HT1080 (cell line): ENCODE results near the gene HSPA12B. TPM values are rescaled to one million over a fixed set of nuclear protein-coding genes. Genes with fewer than 3 reads are reported as not detected.
A peak's percentile ranks its signal among the peaks of the same experiment; 100 is the strongest.

Source experiments
- DNase-seq: peaks from one replicate; pipeline ENCODE4 v3.0.0-alpha.2; 2015; ENCODE audit warnings: low read depth
- total RNA-seq: library from RNA; depleted of rRNA; stranded (reverse); fragments of >200 nt; shearing (Covaris generic); gene quantifications from 2 replicates; pipeline ENCODE4 v1.2.3, GENCODE V29; 2014

HSPA12B gene
- total RNA-seq, 1 experiment from 2014 or later = not detected

DNA sequence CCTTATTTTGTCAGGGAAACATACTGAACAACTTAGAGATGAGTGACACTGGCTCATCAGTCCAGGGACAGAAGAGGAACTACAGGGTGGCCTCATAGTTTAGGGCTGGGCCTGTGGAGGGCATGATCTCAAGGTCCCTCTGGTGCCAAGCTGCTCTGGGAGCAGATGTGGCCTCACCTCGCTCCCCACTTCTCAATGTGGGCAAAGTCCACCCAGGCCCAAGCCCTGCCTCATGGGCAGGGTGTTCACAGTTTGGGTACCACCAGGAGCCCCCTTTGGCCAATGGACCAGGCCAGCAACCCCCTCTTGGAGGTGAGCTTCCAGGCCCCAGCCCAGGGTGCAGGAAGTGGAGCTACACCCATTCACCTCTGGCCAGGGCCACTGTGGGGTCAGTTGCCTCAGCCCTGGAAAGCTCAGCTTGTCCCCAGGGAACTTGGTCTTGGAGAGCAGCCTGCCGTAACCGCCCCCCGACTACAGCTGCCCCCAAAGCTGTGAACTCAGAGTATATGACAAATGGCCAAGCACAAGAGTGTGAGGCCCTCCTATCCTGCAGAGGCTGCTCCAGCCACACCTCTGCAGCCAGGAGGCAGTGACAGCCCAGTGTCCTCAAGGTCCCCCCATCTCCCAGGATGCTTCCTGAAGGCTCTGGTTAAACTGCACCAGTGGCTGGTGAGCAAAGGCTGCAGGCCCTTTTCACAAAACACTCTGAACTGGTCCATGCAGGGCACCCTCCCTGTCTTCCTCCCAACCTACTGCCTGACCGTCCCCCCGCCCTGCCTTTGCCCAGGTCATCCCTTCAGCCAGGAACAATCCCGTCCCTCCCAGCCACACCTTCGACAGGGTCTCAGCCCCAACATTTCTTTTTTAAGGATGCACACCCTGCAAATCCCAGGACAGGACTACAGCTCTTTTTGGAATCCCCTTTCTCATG lies 31.5 kb downstream of the HSPA12B start:
- DNase-seq = no peak

DNA sequence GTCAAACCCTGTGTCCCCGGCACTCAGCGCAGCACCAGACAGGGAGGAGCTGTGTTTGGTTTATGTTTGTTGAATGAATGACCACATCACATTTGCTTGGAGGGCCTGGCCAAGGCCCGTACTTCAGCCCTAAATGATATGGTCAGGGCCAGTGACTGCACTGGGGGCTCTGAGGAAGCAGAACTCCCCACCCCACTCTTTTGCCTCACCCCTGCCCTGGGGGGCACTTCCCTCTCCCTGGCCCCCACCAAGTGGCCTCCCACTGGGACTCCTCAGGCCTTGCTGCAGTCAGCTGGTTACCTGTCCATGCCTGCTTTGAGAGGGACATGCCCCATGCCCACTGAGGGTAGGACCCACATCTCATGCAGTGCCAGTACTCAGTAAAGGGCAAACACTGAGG lies 32.2 kb downstream of the HSPA12B start:
- DNase-seq = no peak

DNA sequence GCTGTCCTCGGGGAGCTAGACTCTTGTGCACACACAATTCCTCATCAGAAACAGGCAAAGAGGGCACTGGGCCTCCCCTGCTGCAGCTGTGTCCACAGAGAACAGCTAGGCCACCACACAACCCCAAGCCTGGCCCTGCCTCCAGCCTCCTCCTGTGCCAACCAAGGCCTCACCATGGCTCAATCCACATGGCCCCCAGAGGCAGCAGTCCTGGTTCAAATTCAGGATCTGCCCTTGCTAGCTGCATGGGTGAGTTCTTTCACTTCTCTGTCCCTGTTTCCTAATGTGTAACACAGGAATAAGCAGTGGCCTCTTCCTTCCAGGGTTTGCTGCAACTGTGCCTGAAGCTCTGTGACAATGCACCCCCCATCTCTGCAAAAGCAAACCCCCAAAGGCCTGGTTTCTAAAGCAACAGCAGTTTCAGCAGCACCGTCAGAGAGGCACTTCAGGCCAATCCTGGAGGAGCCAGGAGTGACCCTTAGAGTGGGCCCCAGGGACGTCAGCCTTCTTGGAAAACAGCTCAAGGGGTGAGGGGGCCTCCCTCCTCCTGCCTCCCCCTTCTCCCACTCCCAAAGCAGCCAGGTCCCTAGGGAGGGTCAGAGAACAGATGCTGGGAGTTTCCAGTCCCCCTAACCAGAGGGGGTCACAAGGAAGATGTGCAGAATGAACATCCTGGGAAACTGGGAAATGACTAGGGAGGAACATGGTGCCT lies 32.8 kb downstream of the HSPA12B start:
- DNase-seq = no peak

- no peak for DNase-seq
These were observed 34.1 kb downstream of the HSPA12B start for GRCh38 chr20:3766422-3767109.

DNA sequence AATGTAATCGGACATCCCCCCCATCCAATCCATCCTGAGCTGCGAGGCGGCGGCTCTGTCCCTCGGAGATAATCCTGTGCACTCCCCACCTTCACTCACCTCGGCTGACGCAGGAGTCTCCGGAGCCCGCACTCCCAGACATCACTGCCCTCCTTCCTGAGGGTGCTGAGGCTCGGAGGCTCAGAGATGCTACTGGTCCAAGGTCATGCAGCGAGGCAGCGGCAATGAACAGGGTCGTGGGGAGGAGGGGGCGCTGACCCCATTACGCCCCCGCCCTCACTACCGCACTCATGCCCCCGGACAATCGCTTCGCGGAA lies 34.6 kb downstream of the HSPA12B start:
- DNase-seq = no peak

GRCh38 chr20:3767427-3768341 lies 35.2 kb downstream of the HSPA12B start, which contains the start of gene ADISSP:
Gene ADISSP, minus strand, starts transcription at chr20:3767753. Its CDS starts 7,653 bp downstream, at chr20:3760100.
- DNase-seq = peak; percentile 98

- DNase-seq = peak; percentile 85
These were observed 36.1 kb downstream of the HSPA12B start for GRCh38 chr20:3768342-3769130.

DNA sequence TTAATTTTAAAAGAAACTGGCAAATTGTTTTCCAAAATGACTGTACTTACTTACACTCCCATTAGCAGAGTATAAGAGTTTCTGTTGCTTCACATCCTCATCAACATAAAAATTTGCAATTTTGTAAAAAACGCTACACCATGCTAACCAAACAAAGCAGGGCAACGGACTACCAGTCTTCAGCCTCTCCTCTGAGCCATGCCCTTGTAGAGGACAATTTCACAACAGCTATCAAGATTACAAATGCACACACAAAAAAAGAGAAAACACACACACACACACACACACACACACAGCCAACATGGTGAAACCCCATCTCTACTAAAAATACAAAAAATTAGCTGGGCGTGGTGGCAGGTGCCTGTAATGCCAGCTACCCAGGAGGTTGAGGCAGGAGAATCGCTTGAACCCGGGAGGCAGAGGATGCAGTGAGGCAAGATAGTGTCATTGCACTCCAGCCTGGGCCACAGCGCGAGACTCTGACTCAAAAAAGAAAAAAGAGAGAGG lies 39.1 kb downstream of the HSPA12B start:
- no peak for DNase-seq

GRCh38 chr20:3775457-3776108 lies 43.1 kb downstream of the HSPA12B start:
- no peak for DNase-seq

DNA sequence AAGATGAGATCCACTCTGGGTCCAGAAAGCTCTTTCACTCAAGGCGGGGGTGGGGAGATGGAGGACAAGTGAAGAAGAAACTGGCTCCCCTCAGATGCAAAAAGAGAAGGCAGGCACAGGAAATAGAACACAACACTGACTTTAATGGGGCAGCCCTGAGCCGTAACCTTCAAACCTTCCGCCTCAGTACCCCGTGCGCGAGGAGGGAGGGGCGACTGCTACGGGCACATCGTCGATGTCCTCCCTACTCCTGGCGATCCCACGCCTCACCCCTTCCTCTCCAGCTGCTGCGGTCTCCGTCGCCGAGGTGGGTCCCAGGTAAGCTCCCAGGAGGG lies 44.9 kb downstream of the HSPA12B start:
- no peak for DNase-seq

- DNase-seq = no peak
These were observed 45.5 kb downstream of the HSPA12B start for GRCh38 chr20:3777716-3778629.

- no peak for DNase-seq
These were observed 46.5 kb downstream of the HSPA12B start for GRCh38 chr20:3778976-3779375.

- peak; percentile 96 for DNase-seq
These were observed 48.8 kb downstream of the HSPA12B start, which contains the start of gene SPEF1 for GRCh38 chr20:3781153-3781910. Gene SPEF1, minus strand, starts transcription at chr20:3781448. Its CDS starts 161 bp downstream, at chr20:3781287.

GRCh38 chr20:3782597-3782996 lies 50.1 kb downstream of the HSPA12B start:
- DNase-seq = no peak

DNA sequence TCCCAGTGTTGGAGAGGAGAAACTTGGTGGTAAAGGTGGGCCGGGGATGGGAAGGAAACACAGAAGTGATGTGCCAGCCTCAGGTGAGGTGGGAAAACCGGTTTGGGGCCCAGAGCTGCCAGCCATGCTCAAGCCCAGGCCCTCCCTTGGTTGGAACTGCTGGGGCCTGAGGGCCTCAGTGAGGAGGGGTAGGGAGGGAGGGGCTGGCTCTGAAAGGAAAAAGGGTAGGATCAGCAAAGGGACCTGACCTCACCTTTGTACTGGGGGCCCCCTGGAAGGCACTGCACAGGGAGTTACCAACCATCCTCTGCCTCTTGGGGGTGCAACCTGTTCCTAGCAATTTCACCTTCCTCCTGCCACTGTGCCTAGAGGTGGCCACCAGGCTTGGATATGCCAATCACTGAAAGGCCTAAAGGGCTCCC lies 50.6 kb downstream of the HSPA12B start:
- no peak for DNase-seq

- DNase-seq = no peak
These were observed 51.2 kb downstream of the HSPA12B start for GRCh38 chr20:3783511-3784195.
